Keratinocyte (primary cell): ENCODE data around the gene RAB30. TPM values are rescaled to one million over a fixed set of nuclear protein-coding genes. Genes with fewer than 3 reads are reported as not detected.
"Not testable (repeated sequence)": the region's sequence is repeated elsewhere in the genome, so short reads cannot be mapped to it uniquely, and the experiment has no call there.

Experiments
- DNase-seq: peaks from one replicate; pipeline ENCODE4 v3.0.0-alpha.2; 2011; ENCODE audit warnings: low read depth, missing footprints, low spot score
- FAIRE-seq: peaks from 2 replicates; lab custom pipeline; 2011; peaks lifted over from hg19 to GRCh38; lab: Jason Lieb, UNC
- H2AFZ ChIP-seq: 2 replicates; pipeline ENCODE4 v1.6.0; 2012; ENCODE audit warnings: low read length, control low read depth, inconsistent platforms; ENCODE audit not compliant: control insufficient read depth
- H3K27ac ChIP-seq: 2 replicates; pipeline ENCODE4 v1.5.1; 2011; ENCODE audit warnings: low read length; ENCODE audit not compliant: control insufficient read depth, insufficient read depth
- H3K27me3 ChIP-seq: 3 replicates; pipeline ENCODE4 v1.6.0; 2011; ENCODE audit warnings: low read length; ENCODE audit not compliant: control insufficient read depth, insufficient read depth; ENCODE audit errors: extremely low read depth
- H3K36me3 ChIP-seq, 2 experiments: 2 replicates in 1 of 2; 3 replicates in 1 of 2; pipeline ENCODE4 v1.5.1; 2011; ENCODE audit warnings: low read length in 2 of 2, mild to moderate bottlenecking in 1 of 2; ENCODE audit not compliant: control insufficient read depth in 2 of 2, insufficient read depth in 2 of 2; ENCODE audit errors: extremely low read depth in 1 of 2
- H3K4me1 ChIP-seq: 3 replicates; pipeline ENCODE4 v1.5.1; 2011; ENCODE audit warnings: low read length; ENCODE audit not compliant: control insufficient read depth, insufficient read depth; ENCODE audit errors: extremely low read depth
- H3K4me2 ChIP-seq: 3 replicates; pipeline ENCODE4 v1.6.0; 2011; ENCODE audit warnings: low read depth, low read length; ENCODE audit not compliant: control insufficient read depth, insufficient read depth; ENCODE audit errors: extremely low read depth
- H3K4me3 ChIP-seq, 3 experiments: fragments of 200-600 bp in 1 of 3; sonication (generic) in 1 of 3; 2 replicates in 2 of 3; 3 replicates in 1 of 3; pipeline ENCODE4 v1.5.1; 2011 to 2016; ENCODE audit warnings: low read length in 3 of 3, mild to moderate bottlenecking in 3 of 3, control low read depth in 2 of 3, inconsistent platforms in 1 of 3, low read depth in 1 of 3, mixed read lengths in 1 of 3, mixed run types in 1 of 3, moderate library complexity in 1 of 3; ENCODE audit not compliant: control insufficient read depth in 2 of 3, insufficient read depth in 2 of 3; ENCODE audit errors: extremely low read depth in 1 of 3
- H3K79me2 ChIP-seq: 2 replicates; pipeline ENCODE4 v1.6.0; 2012; ENCODE audit warnings: low read length; ENCODE audit not compliant: control insufficient read depth, insufficient read depth
- H3K9ac ChIP-seq: 3 replicates; pipeline ENCODE4 v1.6.0; 2011; ENCODE audit warnings: low read length; ENCODE audit not compliant: control insufficient read depth, insufficient read depth; ENCODE audit errors: extremely low read depth
- H3K9me1 ChIP-seq: 3 replicates; pipeline ENCODE4 v1.6.0; 2011; ENCODE audit warnings: low read length; ENCODE audit not compliant: control insufficient read depth, insufficient read depth; ENCODE audit errors: extremely low read depth
- H3K9me3 ChIP-seq: 2 replicates; pipeline ENCODE4 v1.5.1; 2012; ENCODE audit warnings: low read depth, low read length; ENCODE audit not compliant: control insufficient read depth
- H4K20me1 ChIP-seq: 3 replicates; pipeline ENCODE4 v1.6.0; 2011; ENCODE audit warnings: low read length; ENCODE audit not compliant: control insufficient read depth, insufficient read depth; ENCODE audit errors: extremely low read depth
- CTCF ChIP-seq, 3 experiments: IDR thresholded peaks in 1 of 3; conservative IDR thresholded peaks in 1 of 3; optimal IDR thresholded peaks in 1 of 3; 2 replicates in 2 of 3; 3 replicates in 1 of 3; pipeline versions ENCODE3 to v1.5.1; 2011; ENCODE audit warnings: low read length in 3 of 3, mild to moderate bottlenecking in 3 of 3, moderate library complexity in 2 of 3, control low read depth in 1 of 3, inconsistent platforms in 1 of 3; ENCODE audit not compliant: insufficient read depth in 2 of 3; ENCODE audit errors: extremely low read depth in 1 of 3
- EZH2 ChIP-seq: IDR thresholded peaks from one replicate; pipeline ENCODE4 v1.6.1; 2012; ENCODE audit warnings: inconsistent platforms, mild to moderate bottlenecking, low read length, moderate library complexity
- dilution Hi-C: fragments of 300-500 bp; cut with MboI; formaldehyde crosslinking; loops from one replicate; pipeline ENCODE4 v1.7.0; 2020; ENCODE audit warnings: low sequenced_read_pairs; ENCODE audit not compliant: extremely low pct_ligation_motif_present
- polyA plus RNA-seq, 5 experiments: library from polyadenylated mRNA; depleted of rRNA in 3 of 5; stranded (reverse) in 3 of 5; stranded (forward) in 1 of 5; unstranded in 1 of 5; fragments of >200 nt; gene quantifications; 1 replicate in 1 of 5; 2 replicates in 3 of 5; 3 replicates in 1 of 5; pipeline versions ENCODE4 v1.2.1 to v1.2.3, GENCODE V29; 2011 to 2012; ENCODE audit warnings: missing spikeins in 2 of 5, low read depth in 1 of 5, low replicate concordance in 1 of 5

RAB30 gene
- polyA plus RNA-seq, 1 donor (not counting 4 experiments of a cell fraction or from before 2014, with no cell fraction given) = 9.3 TPM

GRCh38 chr11:82950502-82950901, 121.2 kb downstream of the RAB30 start:
- H2AFZ ChIP-seq, H3K4me2 ChIP-seq, H3K27ac ChIP-seq, H3K4me3 ChIP-seq, H3K9me1 ChIP-seq, H3K27me3 ChIP-seq, H4K20me1 ChIP-seq, H3K4me1 ChIP-seq, H3K9me3 ChIP-seq, DNase-seq, H3K9ac ChIP-seq, dilution Hi-C loops, H3K79me2 ChIP-seq, FAIRE-seq, H3K36me3 ChIP-seq: not testable (repeated sequence)

DNA sequence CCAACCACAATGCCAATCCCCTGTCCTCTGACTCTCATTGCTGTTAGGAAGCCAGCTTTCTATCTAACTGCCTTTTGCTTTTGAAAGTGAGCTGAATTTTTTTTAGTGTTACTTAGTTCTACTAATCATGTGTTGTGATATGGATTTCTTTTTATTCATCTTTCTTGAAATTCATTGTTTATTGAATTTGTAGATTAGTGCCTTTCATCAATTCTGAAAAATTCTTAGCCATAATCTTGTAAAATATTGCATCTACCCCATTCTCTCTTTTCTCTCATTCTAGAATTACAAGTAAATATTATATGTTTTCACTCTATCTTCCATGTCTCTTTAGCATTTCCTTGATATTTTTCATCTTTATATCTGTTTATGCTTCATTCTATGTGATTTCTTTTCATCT, 122.3 kb downstream of the RAB30 start:
- H3K9ac ChIP-seq = no peak overlapping the region
- no peak overlapping the region for H2AFZ ChIP-seq
- DNase-seq = no peak
- no peaks in the 10 kb centered on the region for H3K4me1 ChIP-seq
- H3K27ac ChIP-seq = no peak overlapping the region
- no peaks in the 10 kb centered on the region for H3K27me3 ChIP-seq
- H3K36me3 ChIP-seq = no peaks in the 10 kb centered on the region
- no peak overlapping the region for H3K4me3 ChIP-seq
- H3K9me1 ChIP-seq = no peaks in the 10 kb centered on the region
- no peaks in the 10 kb centered on the region for H3K9me3 ChIP-seq
- TF ChIP-seq CTCF (optimal IDR thresholded peaks at IDR 0.05 in 1 of 3, IDR thresholded peaks at IDR 0.05 in 1 of 3, conservative IDR thresholded peaks at IDR 0.05 in 1 of 3; ENCODE audit: extremely low read depth in 1 of 3, insufficient read depth in 2 of 3, low read length in 3 of 3) = no peak
- no peak for TF ChIP-seq EZH2
- dilution Hi-C loops = no loop called here
- no peaks in the 10 kb centered on the region for H4K20me1 ChIP-seq
- no peak for FAIRE-seq
- no peak overlapping the region for H3K4me2 ChIP-seq
- no peaks in the 10 kb centered on the region for H3K79me2 ChIP-seq

DNA sequence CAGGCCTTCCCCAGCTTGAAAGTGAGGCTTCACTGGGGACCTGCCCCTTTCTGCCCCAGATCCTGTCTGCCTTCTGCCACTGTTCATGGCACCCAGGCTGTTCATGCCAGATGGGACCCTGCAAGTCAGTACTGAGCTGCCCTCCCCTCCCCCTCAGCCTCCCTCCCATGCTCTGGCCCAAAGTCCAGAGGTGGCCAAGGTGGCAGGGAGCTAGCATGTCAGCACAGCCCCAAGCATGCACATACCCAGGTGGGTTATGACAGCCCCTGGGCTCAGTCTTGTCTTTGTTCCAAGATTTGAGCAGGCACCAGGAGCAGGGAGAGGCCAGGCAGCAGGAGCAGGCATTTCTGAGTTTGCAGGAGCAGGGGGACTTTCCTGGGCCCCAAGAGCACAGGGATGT, 126.0 kb downstream of the RAB30 start:
- H3K79me2 ChIP-seq = no peaks in the 10 kb centered on the region
- dilution Hi-C loops = no loop called here
- no peak overlapping the region for H3K4me3 ChIP-seq
- H2AFZ ChIP-seq = no peak overlapping the region
- no peaks in the 10 kb centered on the region for H3K27me3 ChIP-seq
- no peak overlapping the region for H3K4me2 ChIP-seq
- H4K20me1 ChIP-seq = no peaks in the 10 kb centered on the region
- no peak overlapping the region for H3K9ac ChIP-seq
- H3K27ac ChIP-seq = no peak overlapping the region
- no peaks in the 10 kb centered on the region for H3K9me3 ChIP-seq
- no peak for DNase-seq
- no peaks in the 10 kb centered on the region for H3K4me1 ChIP-seq
- no peak for FAIRE-seq
- no peaks in the 10 kb centered on the region for H3K36me3 ChIP-seq
- no peaks in the 10 kb centered on the region for H3K9me1 ChIP-seq
- TF ChIP-seq EZH2 = no peak
- no peak for TF ChIP-seq CTCF (optimal IDR thresholded peaks at IDR 0.05 in 1 of 3, IDR thresholded peaks at IDR 0.05 in 1 of 3, conservative IDR thresholded peaks at IDR 0.05 in 1 of 3; ENCODE audit: extremely low read depth in 1 of 3, insufficient read depth in 2 of 3, low read length in 3 of 3)

DNA sequence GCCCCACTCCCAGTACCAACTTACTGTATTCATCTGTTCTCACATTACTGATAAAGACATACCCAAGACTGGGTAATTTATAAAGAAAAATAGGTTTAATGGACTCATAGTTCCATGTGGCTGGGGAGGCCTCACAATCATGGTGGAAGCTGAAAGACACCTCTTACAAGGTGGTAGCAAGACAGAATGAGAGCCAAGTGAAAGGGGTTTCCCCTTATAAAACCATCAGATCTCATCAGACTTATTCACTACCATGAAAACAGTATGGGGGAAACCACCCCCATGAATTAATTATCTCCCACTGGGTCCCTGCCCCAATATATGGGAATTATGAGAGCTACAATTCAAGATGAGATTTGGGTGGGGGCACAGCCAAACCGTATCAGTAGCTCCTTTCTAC, 126.7 kb downstream of the RAB30 start:
- dilution Hi-C loops, H3K79me2 ChIP-seq, FAIRE-seq, H3K4me3 ChIP-seq, H3K9ac ChIP-seq, H4K20me1 ChIP-seq, H3K4me2 ChIP-seq, H3K27ac ChIP-seq, H3K9me1 ChIP-seq, H3K36me3 ChIP-seq, H3K9me3 ChIP-seq, H3K4me1 ChIP-seq, DNase-seq, H2AFZ ChIP-seq, H3K27me3 ChIP-seq: not testable (repeated sequence)
